Epithelial cell of esophagus (primary cell): ENCODE results near the gene SLC6A6.

Source experiments
- DNase-seq: peaks from one replicate; pipeline ENCODE4 v3.0.0; 2010; ENCODE audit warnings: low read depth
- H3K4me3 ChIP-seq: 2 replicates; pipeline ENCODE4 v1.5.1; 2011; ENCODE audit warnings: mild to moderate bottlenecking, low read length, control low read depth
- CTCF ChIP-seq: IDR thresholded peaks from 2 replicates; pipeline ENCODE4 v1.5.1; 2011; ENCODE audit warnings: low read depth, mild to moderate bottlenecking, low read length, control low read depth, inconsistent platforms; ENCODE audit not compliant: insufficient read depth; ENCODE audit errors: missing control alignments

SLC6A6 gene

DNA sequence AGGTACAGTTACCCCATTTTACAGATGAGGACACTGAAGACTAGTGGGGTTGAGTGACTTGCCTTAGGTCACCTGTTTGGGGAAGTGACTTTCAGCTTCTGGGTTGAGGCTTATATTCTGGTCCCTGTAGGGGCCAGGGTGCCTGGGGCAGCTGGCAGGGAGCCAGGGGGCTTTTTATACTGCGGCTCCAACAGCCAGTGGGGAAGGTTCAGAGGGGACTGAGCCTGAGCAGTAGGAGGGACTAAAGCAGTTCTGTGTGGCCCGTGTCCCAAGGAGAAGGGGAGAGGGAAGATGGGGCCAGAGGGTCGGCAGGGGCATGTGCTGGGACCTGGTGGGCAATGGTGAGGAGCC is 37.7 kb downstream of the SLC6A6 start:
- no peak for DNase-seq
- TF ChIP-seq CTCF, result no peak
- no peak overlapping the region for H3K4me3 ChIP-seq

GRCh38 chr3:14440531-14441239 is 38.3 kb downstream of the SLC6A6 start:
- TF ChIP-seq CTCF, result no peak
- DNase-seq, result no peak
- no peak overlapping the region for H3K4me3 ChIP-seq

DNA sequence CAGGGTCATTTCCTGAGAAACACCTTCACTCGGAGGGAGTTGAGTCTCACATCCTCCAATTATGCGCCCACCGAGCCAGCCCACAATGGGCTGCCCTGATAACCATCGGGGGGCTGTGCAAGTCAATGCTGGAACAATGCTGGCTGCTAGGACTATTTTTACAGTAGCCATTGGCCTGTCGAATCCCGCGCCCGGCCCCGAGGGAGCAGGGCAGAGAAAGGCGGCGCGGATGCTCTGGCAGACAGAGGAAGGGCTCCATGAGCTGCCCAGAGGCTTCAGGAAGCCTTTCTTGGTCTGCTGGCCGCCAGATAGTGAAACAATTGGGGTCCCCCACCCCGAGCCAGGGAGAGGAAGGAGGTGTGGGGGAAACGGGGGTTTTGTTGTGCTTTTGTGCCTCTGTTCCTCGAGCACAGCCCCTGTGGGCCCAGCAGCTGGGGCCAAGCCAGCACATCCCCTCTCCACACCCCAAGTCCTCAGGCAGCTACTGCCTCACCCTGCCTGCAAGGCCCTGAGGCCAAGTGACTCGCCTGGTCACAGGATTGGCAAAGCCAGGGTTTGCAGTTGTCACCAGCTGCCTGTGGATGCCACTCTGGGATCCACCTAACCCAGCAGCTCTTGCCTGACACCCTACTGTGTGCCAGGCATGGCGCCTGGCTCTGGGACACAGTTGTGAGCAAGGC is 39.0 kb downstream of the SLC6A6 start:
- TF ChIP-seq CTCF, result no peak
- H3K4me3 ChIP-seq, result no peak overlapping the region
- DNase-seq, result peak; percentile 40

DNA sequence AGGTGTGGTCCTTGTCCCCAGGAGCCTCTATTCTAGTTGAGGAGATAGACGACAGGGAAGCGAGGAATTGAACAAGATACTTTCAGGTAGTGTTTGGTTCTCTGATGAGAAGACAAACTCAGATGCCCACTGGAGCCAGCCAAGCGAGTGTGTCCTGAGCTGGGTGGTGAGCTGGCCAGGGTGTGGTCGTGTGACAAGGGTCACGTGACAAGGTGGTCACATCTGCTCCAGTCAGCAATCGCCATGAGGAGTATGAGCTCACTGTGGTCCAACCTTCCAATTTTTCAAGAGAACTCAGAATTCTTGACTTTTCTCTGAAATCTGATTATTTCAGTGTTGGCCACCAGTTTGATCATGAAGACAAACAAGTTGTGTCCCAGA is 39.5 kb downstream of the SLC6A6 start:
- no peak for TF ChIP-seq CTCF
- no peak for DNase-seq
- no peak overlapping the region for H3K4me3 ChIP-seq

- no peak overlapping the region for H3K4me3 ChIP-seq
- TF ChIP-seq CTCF, result no peak
- no peak for DNase-seq
Observed at GRCh38 chr3:14444380-14444779, 42.0 kb downstream of the SLC6A6 start.

- no peak overlapping the region for H3K4me3 ChIP-seq
- no peak for DNase-seq
- no peak for TF ChIP-seq CTCF
Observed at GRCh38 chr3:14445773-14446172, 43.4 kb downstream of the SLC6A6 start.
